ENCODE measurements around the gene RAMP1.

DNA sequence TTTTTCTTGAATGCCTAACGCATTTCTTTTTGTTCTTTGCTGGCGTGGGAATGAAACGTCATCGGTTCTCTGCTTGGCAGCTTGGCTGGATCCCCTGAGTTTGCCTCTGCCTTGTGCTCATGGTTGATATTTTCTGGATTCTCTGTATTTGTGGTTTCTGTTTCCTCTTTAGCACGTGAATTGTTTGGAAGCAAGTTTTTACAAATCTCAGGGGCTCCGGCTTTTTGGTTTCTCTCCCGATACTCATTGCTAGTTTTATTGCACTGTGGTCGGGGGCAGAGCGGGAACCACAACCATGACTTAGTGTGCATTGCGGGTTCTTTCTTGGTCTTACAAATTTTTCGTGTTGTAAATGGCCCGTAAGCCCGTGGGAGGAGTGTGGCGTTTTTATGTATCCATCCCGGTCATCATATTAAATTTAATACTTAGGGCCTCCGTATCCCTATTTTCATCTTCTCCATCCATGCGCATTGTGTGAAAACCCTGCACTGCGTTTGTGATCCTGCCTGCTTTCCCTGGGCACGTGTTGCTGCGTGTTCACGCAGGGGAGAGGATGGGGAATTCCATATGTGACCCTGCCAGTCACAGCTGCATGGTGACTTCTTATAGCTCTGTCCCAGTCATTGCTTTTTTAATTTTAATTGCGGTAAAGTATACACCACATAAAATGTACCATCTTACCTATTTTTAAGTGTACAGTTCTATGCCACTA is 9.4 kb downstream of the RAMP1 start:
- TF ChIP-seq, protein P1, sequence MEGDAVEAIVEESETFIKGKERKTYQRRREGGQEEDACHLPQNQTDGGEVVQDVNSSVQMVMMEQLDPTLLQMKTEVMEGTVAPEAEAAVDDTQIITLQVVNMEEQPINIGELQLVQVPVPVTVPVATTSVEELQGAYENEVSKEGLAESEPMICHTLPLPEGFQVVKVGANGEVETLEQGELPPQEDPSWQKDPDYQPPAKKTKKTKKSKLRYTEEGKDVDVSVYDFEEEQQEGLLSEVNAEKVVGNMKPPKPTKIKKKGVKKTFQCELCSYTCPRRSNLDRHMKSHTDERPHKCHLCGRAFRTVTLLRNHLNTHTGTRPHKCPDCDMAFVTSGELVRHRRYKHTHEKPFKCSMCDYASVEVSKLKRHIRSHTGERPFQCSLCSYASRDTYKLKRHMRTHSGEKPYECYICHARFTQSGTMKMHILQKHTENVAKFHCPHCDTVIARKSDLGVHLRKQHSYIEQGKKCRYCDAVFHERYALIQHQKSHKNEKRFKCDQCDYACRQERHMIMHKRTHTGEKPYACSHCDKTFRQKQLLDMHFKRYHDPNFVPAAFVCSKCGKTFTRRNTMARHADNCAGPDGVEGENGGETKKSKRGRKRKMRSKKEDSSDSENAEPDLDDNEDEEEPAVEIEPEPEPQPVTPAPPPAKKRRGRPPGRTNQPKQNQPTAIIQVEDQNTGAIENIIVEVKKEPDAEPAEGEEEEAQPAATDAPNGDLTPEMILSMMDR (conservative IDR thresholded peaks at IDR 0.05; ENCODE audit: low read length), result no peak
- TF ChIP-seq EZH2phosphoT487 (IDR thresholded peaks at IDR 0.05; ENCODE audit: borderline replicate concordance), result no peak
